Measurements from ENCODE around the gene TMEM192. TPM values are rescaled to one million over a fixed set of nuclear protein-coding genes. Genes with fewer than 3 reads are reported as not detected.
"Not testable (repeated sequence)": the region's sequence is repeated elsewhere in the genome, so short reads cannot be mapped to it uniquely, and the experiment has no call there.

Gene TMEM192
- total and polyA plus RNA-seq, 4 experiments from 2014 or later, result 11.5 to 18.7 (median 13.6) TPM

DNA sequence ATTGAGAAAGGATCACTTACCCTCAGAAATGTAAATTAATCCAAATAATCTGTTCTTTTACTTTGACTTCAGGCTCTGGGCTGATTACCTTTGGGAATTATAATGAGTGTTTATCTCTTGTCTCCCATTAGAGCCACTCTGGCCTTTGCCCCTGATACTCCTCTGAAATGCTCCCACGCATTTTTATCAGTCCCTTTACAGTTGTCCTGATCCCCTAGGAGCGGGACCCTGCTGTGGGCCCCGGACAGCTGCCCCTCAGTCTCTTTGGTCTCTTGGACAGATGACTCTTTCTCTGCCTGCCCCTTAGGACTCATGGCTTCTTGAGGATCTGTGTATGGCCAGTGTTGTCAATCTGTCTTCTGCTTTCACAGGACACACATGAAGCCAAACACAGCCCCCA, 60.0 kb downstream of the TMEM192 start:
- Mint-ChIP-seq H3K27ac (no peak overlapping the region), H3K9me3 (no peaks in the 10 kb centered on the region)
- CTCF ChIA-PET (ENCODE audit: partially characterized antibody), result no interaction called here

DNA sequence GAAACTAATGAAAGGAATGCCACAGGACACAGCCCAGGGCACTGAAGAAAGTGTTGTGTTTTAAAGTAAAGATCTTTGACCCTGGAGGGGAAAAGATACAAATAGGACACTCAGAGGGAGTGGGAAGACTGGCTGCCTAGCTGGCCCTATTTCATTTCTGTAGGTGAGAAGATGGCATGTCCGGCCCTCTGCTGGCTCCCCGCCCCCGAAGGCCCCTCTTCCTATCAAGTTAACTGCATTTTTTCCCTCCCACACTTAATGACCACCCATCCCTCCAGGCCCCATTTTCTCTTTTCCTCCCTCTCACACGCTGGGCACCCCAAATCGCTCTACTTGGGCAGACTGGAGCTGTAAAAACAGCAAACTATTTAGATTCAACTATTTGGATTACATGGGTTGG, 64.5 kb downstream of the TMEM192 start:
- no peak overlapping the region for H3K27ac Mint-ChIP-seq
- H3K36me3 ChIP-seq (ENCODE audit: insufficient read depth, low read length), result no peaks in the 10 kb centered on the region
- H3K4me3 Mint-ChIP-seq, result no peak overlapping the region
- H3K4me1 ChIP-seq (ENCODE audit: insufficient read depth, low read length), result no peaks in the 10 kb centered on the region
- no peaks in the 10 kb centered on the region for H3K4me1 Mint-ChIP-seq
- no peak overlapping the region for H3K4me3 ChIP-seq (ENCODE audit: low read length in 2 of 2)
- H3K27me3 ChIP-seq (ENCODE audit: insufficient read depth, low read length), result no peaks in the 10 kb centered on the region
- H3K9me3 Mint-ChIP-seq, result peaks cover 0 to 1% (median 0%) of the 10 kb centered on the region in 8 donors
- H3K36me3 Mint-ChIP-seq, result no peaks in the 10 kb centered on the region
- H3K27me3 Mint-ChIP-seq, result peaks cover 0 to 4% of the 10 kb centered on the region in 2 donors
- ChIA-PET POLR2A (ENCODE audit: partially characterized antibody) (no interaction called here), CTCF (ENCODE audit: partially characterized antibody) (no interaction called here)
- no peak for DNase-seq
- no peak overlapping the region for H3K27ac ChIP-seq (ENCODE audit: low read depth, low read length)
- H3K9me3 ChIP-seq (ENCODE audit: control insufficient read depth in 1 of 2, low read length in 2 of 2), result no peaks in the 10 kb centered on the region
- intact Hi-C loops (cut with micrococcal nuclease), result no loop called here

More for the DNA sequence above, 60.0 kb downstream of the TMEM192 start:
- no peaks in the 10 kb centered on the region for H3K4me1 Mint-ChIP-seq
- H3K27me3 ChIP-seq (ENCODE audit: insufficient read depth, low read length), result no peaks in the 10 kb centered on the region
- H3K4me1 ChIP-seq (ENCODE audit: insufficient read depth, low read length), result no peaks in the 10 kb centered on the region
- H3K4me3 ChIP-seq (ENCODE audit: low read length in 2 of 2), result no peak overlapping the region
- DNase-seq, result no peak
- peaks cover 0 to 2% of the 10 kb centered on the region in 2 donors for H3K27me3 Mint-ChIP-seq
- no peak overlapping the region for H3K4me3 Mint-ChIP-seq
- intact Hi-C loops (cut with micrococcal nuclease), result no loop called here
- H3K36me3 Mint-ChIP-seq, result no peaks in the 10 kb centered on the region
- POLR2A ChIA-PET (ENCODE audit: partially characterized antibody), result no interaction called here
- no peaks in the 10 kb centered on the region for H3K9me3 ChIP-seq (ENCODE audit: control insufficient read depth in 1 of 2, low read length in 2 of 2)
- no peaks in the 10 kb centered on the region for H3K36me3 ChIP-seq (ENCODE audit: insufficient read depth, low read length)
- H3K27ac ChIP-seq (ENCODE audit: low read depth, low read length), result no peak overlapping the region

DNA sequence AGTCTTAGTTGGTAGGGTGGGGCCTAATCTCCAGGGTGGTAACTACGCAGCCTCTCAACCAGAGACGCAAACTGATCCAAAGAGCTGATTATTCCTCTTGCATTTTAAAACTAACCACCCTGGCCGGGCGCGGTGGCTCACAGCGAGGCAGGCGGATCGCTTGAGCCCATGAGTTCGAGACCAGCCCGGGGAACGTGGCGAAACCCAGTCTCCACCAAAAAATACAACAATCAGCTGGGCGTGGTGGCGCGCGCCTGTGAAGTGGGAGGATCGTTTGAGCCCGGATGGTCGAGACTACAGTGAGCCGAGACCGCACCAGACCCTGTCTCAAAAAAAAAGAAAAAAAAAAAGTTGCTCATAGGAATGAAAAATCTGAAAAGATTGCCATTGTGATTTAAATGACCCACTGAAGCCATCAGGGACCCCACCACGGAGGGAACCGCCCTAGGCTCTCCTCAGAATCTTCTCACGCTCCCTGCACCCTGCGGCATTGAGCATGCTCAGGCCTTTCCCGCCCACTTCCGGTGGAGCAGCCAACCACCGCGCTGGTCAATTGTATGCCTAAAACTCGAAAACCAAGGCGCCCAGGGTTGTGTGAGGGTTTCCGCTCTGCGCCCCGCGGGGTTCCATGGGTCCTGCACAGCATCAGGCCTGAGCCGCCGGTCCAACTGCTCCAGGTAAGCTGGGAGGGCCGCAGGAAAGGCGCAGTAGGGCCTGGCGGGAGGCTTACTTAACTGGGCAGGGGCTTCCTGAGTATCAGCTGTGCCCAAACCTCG, 81.0 kb downstream of the TMEM192 start, which contains the start of gene TRIM60:
Gene TRIM60, plus strand, starts transcription at position 564 of the 776 bp plus-strand sequence. CDS start 8,074 bp downstream, outside the sequence.
- no peaks in the 10 kb centered on the region for H3K4me1 ChIP-seq (ENCODE audit: insufficient read depth, low read length)
- no peak within 1 kb of the TSS for H3K27ac Mint-ChIP-seq

DNA sequence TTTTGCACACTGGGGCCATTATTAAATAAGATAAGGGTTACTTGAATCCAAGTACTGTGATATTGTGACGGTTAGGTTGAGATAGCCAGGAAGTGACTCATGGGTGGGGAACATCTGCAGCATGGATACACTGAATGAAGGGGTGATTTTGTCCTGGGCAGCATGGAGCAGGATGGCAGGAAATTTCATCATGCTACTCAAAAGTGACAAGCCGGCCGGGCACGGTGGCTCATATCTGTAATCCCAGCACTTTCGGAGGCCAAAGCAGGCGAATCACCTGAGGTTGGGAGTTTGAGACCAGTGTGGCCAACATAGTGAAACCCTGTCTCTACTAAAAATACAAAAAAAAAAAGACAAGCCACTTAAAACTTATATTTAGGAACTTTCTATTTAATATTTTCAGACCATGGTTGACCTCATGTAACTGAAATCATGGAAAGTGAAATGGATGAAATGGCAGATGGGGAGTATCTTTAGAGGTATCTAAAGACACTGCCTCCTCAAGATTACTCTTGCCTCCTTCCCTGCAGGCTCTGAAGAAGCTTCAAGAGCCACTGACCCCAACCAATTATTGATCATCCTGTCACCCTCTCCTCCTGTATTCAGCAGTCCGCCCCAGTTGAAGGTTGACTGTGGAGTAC, 84.8 kb downstream of the TMEM192 start:
- no peaks in the 10 kb centered on the region for H3K36me3 ChIP-seq (ENCODE audit: insufficient read depth, low read length)
- ChIA-PET POLR2A (ENCODE audit: partially characterized antibody) (no interaction called here), CTCF (ENCODE audit: partially characterized antibody) (no interaction called here)
- H3K27ac ChIP-seq (ENCODE audit: low read depth, low read length), result no peak overlapping the region
- H3K4me3 ChIP-seq (ENCODE audit: low read length in 2 of 2), result no peak overlapping the region
- no peak for DNase-seq
- no peaks in the 10 kb centered on the region for H3K9me3 Mint-ChIP-seq
- peaks cover 2 to 3% of the 10 kb centered on the region in 2 donors for H3K27me3 Mint-ChIP-seq
- H3K4me3 Mint-ChIP-seq, result no peak overlapping the region
- H3K9me3 ChIP-seq (ENCODE audit: control insufficient read depth in 1 of 2, low read length in 2 of 2), result no peaks in the 10 kb centered on the region
- H3K4me1 Mint-ChIP-seq, result no peaks in the 10 kb centered on the region
- no peaks in the 10 kb centered on the region for H3K36me3 Mint-ChIP-seq
- H3K27ac Mint-ChIP-seq, result no peak overlapping the region
- intact Hi-C loops (cut with micrococcal nuclease), result no loop called here
- H3K4me1 ChIP-seq (ENCODE audit: insufficient read depth, low read length), result no peaks in the 10 kb centered on the region
- H3K27me3 ChIP-seq (ENCODE audit: insufficient read depth, low read length), result no peaks in the 10 kb centered on the region

More for the DNA sequence above, 81.0 kb downstream of the TMEM192 start, which contains the start of gene TRIM60:
- H3K36me3 Mint-ChIP-seq, result no peaks in the 10 kb centered on the region
- H3K4me3 Mint-ChIP-seq, result no peak within 1 kb of the TSS
- H3K27me3 Mint-ChIP-seq, result peaks cover 2 to 3% of the 10 kb centered on the region in 2 donors
- DNase-seq, result no peak
- H3K9me3 Mint-ChIP-seq, result no peaks in the 10 kb centered on the region
- Histone ChIP-seq H3K27me3 (ENCODE audit: insufficient read depth, low read length) (no peaks in the 10 kb centered on the region), H3K4me3 (ENCODE audit: low read length in 2 of 2) (no peak within 1 kb of the TSS), H3K27ac (ENCODE audit: low read depth, low read length) (no peak within 1 kb of the TSS), H3K9me3 (ENCODE audit: control insufficient read depth in 1 of 2, low read length in 2 of 2) (no peaks in the 10 kb centered on the region), H3K36me3 (ENCODE audit: insufficient read depth, low read length) (no peaks in the 10 kb centered on the region)
- intact Hi-C loops (cut with micrococcal nuclease), result no loop called here
- ChIA-PET CTCF (ENCODE audit: partially characterized antibody) (no interaction called here), POLR2A (ENCODE audit: partially characterized antibody) (no interaction called here)
- no peaks in the 10 kb centered on the region for H3K4me1 Mint-ChIP-seq

DNA sequence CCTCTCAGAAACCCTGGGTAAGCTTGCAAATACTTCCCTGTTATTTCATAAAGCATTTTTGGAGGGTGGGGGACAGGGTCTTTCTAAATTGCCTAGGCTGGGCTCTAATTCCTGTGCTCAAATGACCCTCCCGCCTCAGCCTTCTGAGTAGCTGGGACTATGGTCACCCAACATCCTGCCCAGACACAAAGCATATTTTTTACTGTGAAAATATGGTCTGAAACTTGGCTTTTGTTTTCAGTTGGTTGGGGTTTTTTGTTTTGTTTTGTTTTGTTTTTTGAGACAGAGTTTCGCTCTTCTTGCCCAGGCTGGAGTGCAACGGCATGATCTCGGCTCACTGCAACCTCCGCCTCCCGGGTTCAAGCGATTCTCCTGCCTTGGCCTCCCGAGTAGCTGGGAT, 86.9 kb downstream of the TMEM192 start:
- H3K27ac Mint-ChIP-seq; intact Hi-C loops (cut with micrococcal nuclease); H3K27me3 ChIP-seq (ENCODE audit: insufficient read depth, low read length); H3K4me1 Mint-ChIP-seq; H3K4me3 Mint-ChIP-seq; H3K9me3 Mint-ChIP-seq; H3K9me3 ChIP-seq (ENCODE audit: control insufficient read depth in 1 of 2, low read length in 2 of 2); H3K4me3 ChIP-seq (ENCODE audit: low read length in 2 of 2); POLR2A ChIA-PET (ENCODE audit: partially characterized antibody); CTCF ChIA-PET (ENCODE audit: partially characterized antibody); DNase-seq; H3K27me3 Mint-ChIP-seq; H3K4me1 ChIP-seq (ENCODE audit: insufficient read depth, low read length); H3K36me3 Mint-ChIP-seq; H3K27ac ChIP-seq (ENCODE audit: low read depth, low read length); H3K36me3 ChIP-seq (ENCODE audit: insufficient read depth, low read length): not testable (repeated sequence)

Other genes with a start within 250 kb of the TMEM192 start
- not detected for gene APELA, start 235.7 kb downstream of the TMEM192 start, total RNA-seq
- gene APELA, start 235.7 kb downstream of the TMEM192 start, polyA plus RNA-seq, result not detected
- 1 to 10 TPM; 1.4 TPM for gene TRIM61, start 135.2 kb downstream of the TMEM192 start, total RNA-seq
- 1 to 10 TPM in 1 of 2 donors, not detected in 1; 1.1 TPM for gene TRIM61, start 135.2 kb downstream of the TMEM192 start, polyA plus RNA-seq
- not detected for gene TRIM60, start 80.9 kb downstream of the TMEM192 start, total RNA-seq
- not detected for gene TRIM60, start 80.9 kb downstream of the TMEM192 start, polyA plus RNA-seq
- not detected for gene TRIM75, start 59.0 kb downstream of the TMEM192 start, total RNA-seq
- gene TRIM75, start 59.0 kb downstream of the TMEM192 start, polyA plus RNA-seq, result not detected
- gene KLHL2, start 94.7 kb upstream of the TMEM192 start, total RNA-seq, result 10 to 100 TPM; 18.4 to 19.3 TPM
- gene KLHL2, start 94.7 kb upstream of the TMEM192 start, polyA plus RNA-seq, result 1 to 10 TPM; 2.1 to 8.2 TPM
- 10 to 100 TPM; 24.4 to 24.8 TPM for gene MSMO1, start 214.8 kb upstream of the TMEM192 start, total RNA-seq
- gene MSMO1, start 214.8 kb upstream of the TMEM192 start, polyA plus RNA-seq, result 10 to 100 TPM; 28.5 to 34.0 TPM